ENCODE data around the gene NAV3. TPM values are rescaled to one million over a fixed set of nuclear protein-coding genes. Genes with fewer than 3 reads are reported as not detected.

NAV3 gene
- total RNA-seq, 4 donors from 2014 or later: 32.0 to 60.5 (median 35.8) TPM

- no peaks in the 10 kb centered on the region for H3K27me3 ChIP-seq
- peaks cover 0 to 1% (median 0%) of the 10 kb centered on the region in 4 donors for H3K9me3 ChIP-seq
- DNase-seq (ENCODE audit: low spot score in 2 of 2): no peak
- no peak overlapping the region for H3K27ac ChIP-seq
- WGBS, 2 donors: 88 to 91% methylated on average over 2 of the region's 2 CpGs
- H3K4me1 ChIP-seq: no peaks in the 10 kb centered on the region
- no peaks in the 10 kb centered on the region for H3K36me3 ChIP-seq
- no peak for TF ChIP-seq POLR2A (IDR thresholded peaks at IDR 0.05)
- no peak for TF ChIP-seq EP300 (IDR thresholded peaks at IDR 0.05)
- no peak for TF ChIP-seq CTCF (IDR thresholded peaks at IDR 0.05)
- H3K4me3 ChIP-seq: no peak overlapping the region
These were observed 17.1 kb upstream of the NAV3 start for GRCh38 chr12:77813558-77813957.

GRCh38 chr12:77814386-77814785 lies 16.3 kb upstream of the NAV3 start:
- 62 to 75% methylated on average over 1 of the region's 1 CpG for WGBS, 2 donors
- no peaks in the 10 kb centered on the region for H3K4me1 ChIP-seq
- no peaks in the 10 kb centered on the region for H3K9me3 ChIP-seq
- TF ChIP-seq POLR2A (IDR thresholded peaks at IDR 0.05) (no peak), EP300 (IDR thresholded peaks at IDR 0.05) (no peak), CTCF (IDR thresholded peaks at IDR 0.05) (no peak)
- no peaks in the 10 kb centered on the region for H3K27me3 ChIP-seq
- no peaks in the 10 kb centered on the region for H3K36me3 ChIP-seq
- no peak overlapping the region for H3K27ac ChIP-seq
- DNase-seq (ENCODE audit: low spot score in 2 of 2): no peak
- H3K4me3 ChIP-seq: no peak overlapping the region

GRCh38 chr12:77816196-77816595 lies 14.5 kb upstream of the NAV3 start:
- Histone ChIP-seq H3K9me3 (no peaks in the 10 kb centered on the region), H3K27ac (no peak overlapping the region), H3K27me3 (no peaks in the 10 kb centered on the region), H3K4me3 (no peak overlapping the region), H3K36me3 (no peaks in the 10 kb centered on the region), H3K4me1 (no peaks in the 10 kb centered on the region)
- TF ChIP-seq POLR2A (IDR thresholded peaks at IDR 0.05) (no peak), EP300 (IDR thresholded peaks at IDR 0.05) (no peak), CTCF (IDR thresholded peaks at IDR 0.05) (no peak)
- no peak for DNase-seq (ENCODE audit: low spot score in 2 of 2)

GRCh38 chr12:77817276-77817675 lies 13.4 kb upstream of the NAV3 start:
- TF ChIP-seq POLR2A (IDR thresholded peaks at IDR 0.05) (no peak), EP300 (IDR thresholded peaks at IDR 0.05) (no peak), CTCF (IDR thresholded peaks at IDR 0.05) (no peak)
- 51 to 54% methylated on average over 2 of the region's 2 CpGs for WGBS, 2 donors
- Histone ChIP-seq H3K4me1 (no peaks in the 10 kb centered on the region), H3K27ac (no peak overlapping the region), H3K4me3 (no peak overlapping the region), H3K9me3 (no peaks in the 10 kb centered on the region), H3K36me3 (no peaks in the 10 kb centered on the region), H3K27me3 (no peaks in the 10 kb centered on the region)
- no peak for DNase-seq (ENCODE audit: low spot score in 2 of 2)

GRCh38 chr12:77818351-77818750 lies 12.3 kb upstream of the NAV3 start:
- no peak for DNase-seq (ENCODE audit: low spot score in 2 of 2)
- TF ChIP-seq CTCF (IDR thresholded peaks at IDR 0.05) (no peak), EP300 (IDR thresholded peaks at IDR 0.05) (no peak), POLR2A (IDR thresholded peaks at IDR 0.05) (no peak)
- Histone ChIP-seq H3K27ac (no peak overlapping the region), H3K36me3 (no peaks in the 10 kb centered on the region), H3K27me3 (no peaks in the 10 kb centered on the region), H3K4me1 (no peaks in the 10 kb centered on the region), H3K9me3 (no peaks in the 10 kb centered on the region), H3K4me3 (no peak overlapping the region)
- WGBS, 2 donors: 72 to 83% methylated on average over 4 of the region's 4 CpGs
